Neural cell (in vitro differentiated cells): Measurements from ENCODE around the gene BICRAL. TPM values are rescaled to one million over a fixed set of nuclear protein-coding genes. Genes with fewer than 3 reads are reported as not detected.

Experiments
- H2AFZ ChIP-seq: fragments of 200-600, 300-800 bp; sonication (generic), shearing (Covaris generic); 2 replicates; pipeline ENCODE4 v1.6.0; 2014; ENCODE audit warnings: low read depth, mild to moderate bottlenecking, antibody characterized with exemption, low read length, moderate library complexity
- H3F3A ChIP-seq: fragments of 200-600 bp; shearing (Covaris generic); 2 replicates; pipeline ENCODE4 v1.6.1; 2016; ENCODE audit warnings: mild to moderate bottlenecking, moderate library complexity, mixed read lengths, antibody characterized with exemption, low read length; ENCODE audit not compliant: insufficient read depth, poor library complexity, severe bottlenecking
- H3K27ac ChIP-seq: fragments of 200-600, 300-800 bp; sonication (generic), shearing (Covaris generic); 2 replicates; pipeline ENCODE4 v1.5.1; 2014; ENCODE audit warnings: mild to moderate bottlenecking, low read length, moderate library complexity
- H3K27me3 ChIP-seq: fragments of 300-800, 200-600 bp; sonication (generic), shearing (Covaris generic); 2 replicates; pipeline ENCODE4 v1.6.0; 2014; ENCODE audit warnings: mild to moderate bottlenecking, low read depth, low read length, moderate library complexity; ENCODE audit not compliant: insufficient read depth
- H3K36me3 ChIP-seq: fragments of 300-800, 200-600 bp; sonication (generic), shearing (Covaris generic); 2 replicates; pipeline ENCODE4 v1.5.1; 2014; ENCODE audit warnings: mild to moderate bottlenecking, antibody characterized with exemption, low read length, moderate library complexity; ENCODE audit not compliant: insufficient read depth
- H3K4me2 ChIP-seq: fragments of 300-800, 200-600 bp; sonication (generic), shearing (Covaris generic); 2 replicates; pipeline ENCODE4 v1.6.0; 2014; ENCODE audit warnings: mild to moderate bottlenecking, low read length
- H3K4me3 ChIP-seq: fragments of 300-800, 200-600 bp; sonication (generic), shearing (Covaris generic); 2 replicates; pipeline ENCODE4 v1.5.1; 2014; ENCODE audit warnings: mild to moderate bottlenecking, low read length, moderate library complexity
- H3K79me2 ChIP-seq: fragments of 200-600 bp; shearing (Covaris generic); replicated peaks from 2 replicates; pipeline ENCODE4 v1.6.0; 2014; ENCODE audit warnings: mild to moderate bottlenecking, low read length, moderate library complexity; ENCODE audit not compliant: insufficient read depth
- H3K9ac ChIP-seq: fragments of 300-800, 200-600 bp; sonication (generic), shearing (Covaris generic); 2 replicates; pipeline ENCODE4 v1.6.1; 2016; ENCODE audit warnings: mild to moderate bottlenecking, low read length, mixed read lengths
- H3K9me2 ChIP-seq: fragments of 200-600 bp; shearing (Covaris generic); 2 replicates; pipeline ENCODE4 v1.6.1; 2016; ENCODE audit warnings: mild to moderate bottlenecking, low read length, mixed read lengths; ENCODE audit not compliant: insufficient read depth
- H3K9me3 ChIP-seq: fragments of 200-600, 300-800 bp; sonication (generic), shearing (Covaris generic); 2 replicates; pipeline ENCODE4 v1.6.1; 2016; ENCODE audit warnings: mild to moderate bottlenecking, mixed run types, low read length, moderate library complexity, mixed read lengths
- H4K20me1 ChIP-seq: fragments of 200-600 bp; shearing (Covaris generic); 2 replicates; pipeline ENCODE4 v1.6.1; 2016; ENCODE audit warnings: mild to moderate bottlenecking, mixed run types; ENCODE audit not compliant: insufficient read depth
- CTCF ChIP-seq: fragments of 450-650 bp; IDR thresholded peaks from 2 replicates; pipeline ENCODE4 v1.5.1; 2014; ENCODE audit warnings: antibody characterized with exemption, mild to moderate bottlenecking, moderate library complexity; ENCODE audit not compliant: poor library complexity, severe bottlenecking
- REST ChIP-seq: IDR thresholded peaks from 2 replicates; pipeline ENCODE4 v1.6.1; 2012; ENCODE audit warnings: borderline replicate concordance
- polyA plus RNA-seq: library from polyadenylated mRNA; depleted of rRNA; stranded (reverse); fragments of >200 nt; gene quantifications from 2 replicates; pipeline ENCODE4 v1.2.3, GENCODE V29; 2014

Gene BICRAL
- polyA plus RNA-seq, 1 donor from 2014 or later, result 6.7 TPM

GRCh38 chr6:42916288-42916687 is 134.4 kb downstream of the BICRAL start:
- H3F3A ChIP-seq, result no peaks in the 10 kb centered on the region
- no peak overlapping the region for H3K27ac ChIP-seq
- no peak for TF ChIP-seq REST
- TF ChIP-seq CTCF, result no peak
- no peaks in the 10 kb centered on the region for H3K27me3 ChIP-seq
- H3K9ac ChIP-seq, result no peak overlapping the region
- H2AFZ ChIP-seq, result no peak overlapping the region
- H3K9me3 ChIP-seq, result no peaks in the 10 kb centered on the region
- H3K4me3 ChIP-seq, result no peak overlapping the region
- no peak overlapping the region for H3K4me2 ChIP-seq
- no peaks in the 10 kb centered on the region for H3K79me2 ChIP-seq
- no peaks in the 10 kb centered on the region for H4K20me1 ChIP-seq
- H3K36me3 ChIP-seq, result no peaks in the 10 kb centered on the region
- no peaks in the 10 kb centered on the region for H3K9me2 ChIP-seq

Other genes with a start within 250 kb of the BICRAL start
- 24.4 and 25.5 TPM in 2 replicates for gene UBR2, start 218.0 kb upstream of the BICRAL start, polyA plus RNA-seq
- not detected in 2 replicates for gene PRPH2, start 59.5 kb upstream of the BICRAL start, polyA plus RNA-seq
- gene TBCC, start 35.9 kb upstream of the BICRAL start, polyA plus RNA-seq, result 112 and 125 TPM in 2 replicates
- 84.6 and 88.5 TPM in 2 replicates for gene RPL7L1, start 97.6 kb downstream of the BICRAL start, polyA plus RNA-seq
- gene PTCRA, start 134.0 kb downstream of the BICRAL start, polyA plus RNA-seq, result not detected in 2 replicates
- 26.4 and 37.3 TPM in 2 replicates for gene CNPY3, start 147.4 kb downstream of the BICRAL start, polyA plus RNA-seq
- gene GNMT, start 178.7 kb downstream of the BICRAL start, polyA plus RNA-seq, result 0.30 and 0.97 TPM in 2 replicates
- 20.4 and 27.7 TPM in 2 replicates for gene PEX6, start 197.1 kb downstream of the BICRAL start, polyA plus RNA-seq
- gene PPP2R5D, start 202.5 kb downstream of the BICRAL start, polyA plus RNA-seq, result 41.1 and 43.7 TPM in 2 replicates
- gene MEA1, start 231.9 kb downstream of the BICRAL start, polyA plus RNA-seq, result 115 and 119 TPM in 2 replicates
- 232 and 244 TPM in 2 replicates for gene KLHDC3, start 232.2 kb downstream of the BICRAL start, polyA plus RNA-seq
- 73.1 and 79.2 TPM in 2 replicates for gene RRP36, start 239.6 kb downstream of the BICRAL start, polyA plus RNA-seq